Hepatocyte (in vitro differentiated cells): ENCODE results near the gene ARAP3. TPM values are rescaled to one million over a fixed set of nuclear protein-coding genes. Genes with fewer than 3 reads are reported as not detected.
"Not testable (repeated sequence)": the region's sequence is repeated elsewhere in the genome, so short reads cannot be mapped to it uniquely, and the experiment has no call there.

Experiments
- DNase-seq: peaks from one replicate; pipeline ENCODE4 v3.0.0-alpha.2; 2016; ENCODE audit warnings: low spot score
- H2AFZ ChIP-seq: fragments of 200-600 bp; sonication (generic); 2 replicates; pipeline ENCODE4 v1.6.0; 2016; ENCODE audit warnings: antibody characterized with exemption, mild to moderate bottlenecking
- H3K27ac ChIP-seq: fragments of 200-600 bp; sonication (generic); 2 replicates; pipeline ENCODE4 v1.5.1; 2016; ENCODE audit warnings: mild to moderate bottlenecking
- H3K27me3 ChIP-seq: fragments of 200-600 bp; sonication (generic); 2 replicates; pipeline ENCODE4 v1.6.1; 2016
- H3K36me3 ChIP-seq: fragments of 200-600 bp; sonication (generic); replicated peaks from 2 replicates; pipeline ENCODE4 v1.5.1; 2016; ENCODE audit warnings: low read depth; ENCODE audit not compliant: insufficient read depth
- H3K4me1 ChIP-seq: fragments of 200-600 bp; sonication (generic); 2 replicates; pipeline ENCODE4 v1.5.1; 2016; ENCODE audit warnings: mild to moderate bottlenecking, moderate library complexity; ENCODE audit not compliant: insufficient read depth
- H3K4me2 ChIP-seq: fragments of 200-600 bp; sonication (generic); 2 replicates; pipeline ENCODE4 v1.6.0; 2016
- H3K4me3 ChIP-seq: fragments of 200-600 bp; sonication (generic); 2 replicates; pipeline ENCODE4 v1.5.1; 2016; ENCODE audit warnings: mild to moderate bottlenecking
- H3K79me2 ChIP-seq: fragments of 200-600 bp; sonication (generic); 2 replicates; pipeline ENCODE4 v1.6.0; 2017; ENCODE audit warnings: mild to moderate bottlenecking
- H3K9me2 ChIP-seq: fragments of 200-600 bp; sonication (generic); replicated peaks from 2 replicates; pipeline ENCODE4 v1.6.0; 2017; ENCODE audit warnings: mild to moderate bottlenecking; ENCODE audit not compliant: insufficient read depth
- H3K9me3 ChIP-seq: fragments of 200-600 bp; sonication (generic); 2 replicates; pipeline ENCODE4 v1.5.1; 2016; ENCODE audit warnings: low read depth, mild to moderate bottlenecking
- H4K20me1 ChIP-seq: fragments of 200-600 bp; sonication (generic); 2 replicates; pipeline ENCODE4 v1.6.0; 2016; ENCODE audit warnings: mild to moderate bottlenecking; ENCODE audit not compliant: insufficient read depth, poor library complexity, severe bottlenecking
- CTCF ChIP-seq: fragments of 200-600 bp; sonication (generic); IDR thresholded peaks from 2 replicates; pipeline ENCODE4 v1.5.1; 2016; ENCODE audit warnings: antibody characterized with exemption, mild to moderate bottlenecking; ENCODE audit not compliant: poor library complexity
- EZH2 ChIP-seq: fragments of 200-600 bp; sonication (generic); IDR thresholded peaks from 2 replicates; pipeline ENCODE4 v1.6.1; 2016; ENCODE audit warnings: antibody characterized with exemption, mild to moderate bottlenecking, borderline replicate concordance
- EZH2phosphoT487 ChIP-seq: fragments of 200-600 bp; sonication (generic); IDR thresholded peaks from one replicate; pipeline ENCODE4 v1.6.1; 2018; ENCODE audit warnings: antibody characterized with exemption, mild to moderate bottlenecking, low read depth, moderate library complexity; ENCODE audit not compliant: unreplicated experiment, severe bottlenecking
- WGBS: methylation state at CpG from one replicate; pipeline ENCODE4 v1.1.6; 2016; ENCODE audit warnings: low lambda C conversion rate; ENCODE audit errors: missing lambda C conversion rate; 5-methylcytosine and 5-hydroxymethylcytosine counted together
- polyA plus RNA-seq: library from polyadenylated mRNA; unstranded; fragments of >200 nt; fragmentation: Nextera tagmentation; extraction: Ambion mirVana; gene quantifications from 2 replicates; pipeline ENCODE4 v1.2.1, GENCODE V29; 2016
- total RNA-seq: library from RNA; depleted of rRNA; stranded (reverse); fragments of >200 nt; gene quantifications from 2 replicates; pipeline ENCODE4 v1.2.3, GENCODE V29; 2014

ARAP3 gene
- total and polyA plus RNA-seq, 2 experiments from 2014 or later = 5.1 to 8.6 TPM

GRCh38 chr5:141613344-141613743 is 68.7 kb downstream of the ARAP3 start:
- Histone ChIP-seq H3K79me2 (peaks cover 86% of the 10 kb centered on the region), H4K20me1 (peaks cover 11% of the 10 kb centered on the region), H3K27ac (no peak overlapping the region), H3K9me2 (no peaks in the 10 kb centered on the region), H3K36me3 (no peaks in the 10 kb centered on the region), H3K4me1 (peaks cover 19% of the 10 kb centered on the region), H3K4me3 (no peak overlapping the region), H2AFZ (no peak overlapping the region), H3K4me2 (no peak overlapping the region), H3K9me3 (no peaks in the 10 kb centered on the region), H3K27me3 (no peaks in the 10 kb centered on the region)
- DNase-seq = no peak
- no peak for TF ChIP-seq EZH2phosphoT487
- TF ChIP-seq CTCF = no peak
- no peak for TF ChIP-seq EZH2

GRCh38 chr5:141611289-141611688 is 70.7 kb downstream of the ARAP3 start:
- H3K4me3 ChIP-seq = no peak overlapping the region
- H3K27me3 ChIP-seq = no peaks in the 10 kb centered on the region
- H3K4me1 ChIP-seq = peaks cover 18% of the 10 kb centered on the region
- no peak overlapping the region for H3K4me2 ChIP-seq
- H3K79me2 ChIP-seq = peaks cover 95% of the 10 kb centered on the region
- H4K20me1 ChIP-seq = peaks cover 8% of the 10 kb centered on the region
- H3K36me3 ChIP-seq = no peaks in the 10 kb centered on the region
- no peak for TF ChIP-seq EZH2phosphoT487
- WGBS = 94% methylated on average over 3 of the region's 3 CpGs
- no peak overlapping the region for H3K27ac ChIP-seq
- DNase-seq = no peak
- no peaks in the 10 kb centered on the region for H3K9me2 ChIP-seq
- H2AFZ ChIP-seq = no peak overlapping the region
- H3K9me3 ChIP-seq = no peaks in the 10 kb centered on the region

- H3K27ac ChIP-seq, H3K4me2 ChIP-seq, DNase-seq, H3K9me2 ChIP-seq, H3K9me3 ChIP-seq, H2AFZ ChIP-seq, H4K20me1 ChIP-seq, H3K4me3 ChIP-seq, H3K36me3 ChIP-seq, H3K27me3 ChIP-seq: not testable (repeated sequence)
- WGBS = over 99% methylated on average over 7 of the region's 7 CpGs
- peaks cover 95% of the 10 kb centered on the region for H3K79me2 ChIP-seq
- peaks cover 18% of the 10 kb centered on the region for H3K4me1 ChIP-seq
Measured at GRCh38 chr5:141609921-141610320, 72.1 kb downstream of the ARAP3 start.

GRCh38 chr5:141609044-141609443 is 73.0 kb downstream of the ARAP3 start:
- Histone ChIP-seq H2AFZ (no peak overlapping the region), H3K79me2 (peaks cover 92% of the 10 kb centered on the region), H3K27me3 (no peaks in the 10 kb centered on the region), H3K9me3 (no peaks in the 10 kb centered on the region), H3K27ac (peak overlapping the region; percentile 77), H3K4me1 (peaks cover 18% of the 10 kb centered on the region), H3K4me3 (no peak overlapping the region), H4K20me1 (peaks cover 8% of the 10 kb centered on the region), H3K9me2 (no peaks in the 10 kb centered on the region), H3K4me2 (peak overlapping the region; percentile 57), H3K36me3 (no peaks in the 10 kb centered on the region)
- TF ChIP-seq EZH2 (no peak), EZH2phosphoT487 (no peak), CTCF (no peak)
- 83% methylated on average over 3 of the region's 3 CpGs for whole genome bisulfite sequencing
- no peak for DNase-seq

GRCh38 chr5:141608557-141608956 is 73.5 kb downstream of the ARAP3 start:
- Histone ChIP-seq H4K20me1 (peaks cover 5% of the 10 kb centered on the region), H2AFZ (no peak overlapping the region), H3K4me1 (peaks cover 18% of the 10 kb centered on the region), H3K79me2 (peaks cover 92% of the 10 kb centered on the region), H3K36me3 (no peaks in the 10 kb centered on the region), H3K9me2 (no peaks in the 10 kb centered on the region), H3K9me3 (no peaks in the 10 kb centered on the region), H3K27ac (peak overlapping the region; percentile 77), H3K4me2 (peak overlapping the region; percentile 57), H3K27me3 (no peaks in the 10 kb centered on the region), H3K4me3 (no peak overlapping the region)
- 52% methylated on average over 1 of the region's 1 CpG for WGBS
- no peak for TF ChIP-seq EZH2phosphoT487
- TF ChIP-seq EZH2 = no peak
- no peak for TF ChIP-seq CTCF
- peak; percentile 40 for DNase-seq
